ENCODE results near the gene PPIL4.

DNA sequence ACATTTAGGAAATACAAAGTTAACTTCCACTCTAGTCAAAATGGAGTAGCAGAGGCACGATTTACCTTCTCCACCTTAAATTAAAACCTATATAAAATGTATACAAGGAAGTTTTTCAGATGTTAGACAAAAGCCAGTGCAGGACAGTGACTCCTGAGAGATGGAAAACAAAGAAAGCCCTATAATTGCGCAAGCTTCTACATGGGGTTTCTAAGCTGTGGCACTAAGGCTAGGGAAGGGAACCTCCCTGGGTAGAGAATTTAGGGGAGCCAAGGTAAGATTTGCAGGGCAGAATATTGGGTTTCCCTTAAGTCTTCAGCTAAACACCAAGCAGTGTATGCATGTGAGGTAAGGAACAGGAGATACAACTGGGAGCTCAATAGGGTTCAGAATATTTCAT, 42.6 kb downstream of the PPIL4 start:
- TF ChIP-seq, protein P1, sequence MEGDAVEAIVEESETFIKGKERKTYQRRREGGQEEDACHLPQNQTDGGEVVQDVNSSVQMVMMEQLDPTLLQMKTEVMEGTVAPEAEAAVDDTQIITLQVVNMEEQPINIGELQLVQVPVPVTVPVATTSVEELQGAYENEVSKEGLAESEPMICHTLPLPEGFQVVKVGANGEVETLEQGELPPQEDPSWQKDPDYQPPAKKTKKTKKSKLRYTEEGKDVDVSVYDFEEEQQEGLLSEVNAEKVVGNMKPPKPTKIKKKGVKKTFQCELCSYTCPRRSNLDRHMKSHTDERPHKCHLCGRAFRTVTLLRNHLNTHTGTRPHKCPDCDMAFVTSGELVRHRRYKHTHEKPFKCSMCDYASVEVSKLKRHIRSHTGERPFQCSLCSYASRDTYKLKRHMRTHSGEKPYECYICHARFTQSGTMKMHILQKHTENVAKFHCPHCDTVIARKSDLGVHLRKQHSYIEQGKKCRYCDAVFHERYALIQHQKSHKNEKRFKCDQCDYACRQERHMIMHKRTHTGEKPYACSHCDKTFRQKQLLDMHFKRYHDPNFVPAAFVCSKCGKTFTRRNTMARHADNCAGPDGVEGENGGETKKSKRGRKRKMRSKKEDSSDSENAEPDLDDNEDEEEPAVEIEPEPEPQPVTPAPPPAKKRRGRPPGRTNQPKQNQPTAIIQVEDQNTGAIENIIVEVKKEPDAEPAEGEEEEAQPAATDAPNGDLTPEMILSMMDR (IDR thresholded peaks at IDR 0.05), result no peak
- TF ChIP-seq POLR2A (IDR thresholded peaks at IDR 0.05), result no peak

All from heart left ventricle (tissue), 13 donors.